Measurements from ENCODE around the gene GOLGA2.

GRCh38 chr9:128292009-128292408, 16.2 kb upstream of the GOLGA2 start:
- no peak for TF ChIP-seq EZH2phosphoT487 (IDR thresholded peaks at IDR 0.05; ENCODE audit: borderline replicate concordance, low read length)
- TF ChIP-seq CTCF (conservative IDR thresholded peaks at IDR 0.05; ENCODE audit: low read depth, low read length), result no peak
- no peak for TF ChIP-seq EZH2 (IDR thresholded peaks at IDR 0.05; ENCODE audit: low read length, unreplicated experiment)

All from PC-3 (cell line).